CD14-positive monocyte (primary cell): Measurements from ENCODE around the gene C1orf50. TPM values are rescaled to one million over a fixed set of nuclear protein-coding genes. Genes with fewer than 3 reads are reported as not detected.

Experiments
- DNase-seq, 3 donors: peaks; one replicate each; pipeline ENCODE4 v3.0.0-alpha.2; 2011 to 2022
- H2AFZ ChIP-seq: 2 replicates; pipeline ENCODE4 v1.6.0; 2012; ENCODE audit warnings: mild to moderate bottlenecking, low read depth, low read length, inconsistent platforms; ENCODE audit not compliant: insufficient read depth, poor library complexity, severe bottlenecking
- H3K27ac ChIP-seq, 2 donors: 1 replicate in 1 of 2; 2 replicates in 1 of 2; pipeline ENCODE4 v1.5.1; 2012 to 2013; ENCODE audit warnings: low read length in 2 of 2, control low read depth in 1 of 2, inconsistent platforms in 1 of 2, low read depth in 1 of 2, mild to moderate bottlenecking in 1 of 2
- H3K27me3 ChIP-seq, 2 donors: one replicate each; pipeline versions ENCODE4 v1.6.0 to v1.6.1; 2011 to 2013; ENCODE audit warnings: low read length in 2 of 2; ENCODE audit not compliant: control insufficient read depth in 2 of 2, insufficient read depth in 2 of 2
- H3K36me3 ChIP-seq, 2 donors: replicated peaks in 1 of 2; 1 replicate in 1 of 2; 2 replicates in 1 of 2; pipeline versions ENCODE4 v1.5.1 to v1.6.1; 2012 to 2013; ENCODE audit warnings: low read length in 2 of 2, control low read depth in 1 of 2, inconsistent platforms in 1 of 2, mild to moderate bottlenecking in 1 of 2; ENCODE audit not compliant: insufficient read depth in 2 of 2, control insufficient read depth in 1 of 2
- H3K4me1 ChIP-seq, 2 donors: 1 replicate in 1 of 2; 2 replicates in 1 of 2; pipeline versions ENCODE4 v1.5.1 to v1.6.1; 2012 to 2013; ENCODE audit warnings: low read length in 2 of 2, control low read depth in 1 of 2, inconsistent platforms in 1 of 2, mild to moderate bottlenecking in 1 of 2, moderate library complexity in 1 of 2; ENCODE audit not compliant: insufficient read depth in 2 of 2, control insufficient read depth in 1 of 2
- H3K4me2 ChIP-seq: replicated peaks from 2 replicates; pipeline ENCODE3; 2012; ENCODE audit warnings: low read length, moderate library complexity, mild to moderate bottlenecking; ENCODE audit not compliant: poor library complexity, severe bottlenecking; ENCODE audit errors: extremely low read depth
- H3K4me3 ChIP-seq, 3 experiments: fragments of 200-600 bp in 1 of 3; sonication (generic) in 1 of 3; replicated peaks in 1 of 3; 1 replicate in 2 of 3; 2 replicates in 1 of 3; pipeline ENCODE4 v1.5.1; 2011 to 2013; ENCODE audit warnings: low read length in 3 of 3, mild to moderate bottlenecking in 3 of 3, control low read depth in 2 of 3, low read depth in 2 of 3, inconsistent platforms in 1 of 3, moderate library complexity in 1 of 3
- H3K79me2 ChIP-seq: 2 replicates; pipeline ENCODE4 v1.6.0; 2012; ENCODE audit warnings: mild to moderate bottlenecking, control low read depth, inconsistent platforms, low read length, moderate library complexity; ENCODE audit not compliant: insufficient read depth
- H3K9ac ChIP-seq: 2 replicates; pipeline ENCODE4 v1.6.0; 2017; ENCODE audit warnings: low read length, mild to moderate bottlenecking; ENCODE audit not compliant: insufficient read depth, poor library complexity, severe bottlenecking
- H3K9me3 ChIP-seq, 2 donors: replicated peaks in 1 of 2; 1 replicate in 1 of 2; 2 replicates in 1 of 2; pipeline versions ENCODE4 v1.5.1 to v1.6.1; 2012 to 2013; ENCODE audit warnings: low read length in 2 of 2, control low read depth in 1 of 2; ENCODE audit not compliant: control insufficient read depth in 1 of 2, insufficient read depth in 1 of 2
- H4K20me1 ChIP-seq: 2 replicates; pipeline ENCODE4 v1.6.0; 2012; ENCODE audit warnings: mild to moderate bottlenecking, low read length, control low read depth, moderate library complexity; ENCODE audit not compliant: insufficient read depth
- H3K27ac Mint-ChIP-seq, 7 donors: one replicate each; pipeline ENCODE4 v1.8.0; 2020; ENCODE audit warnings: mild to moderate bottlenecking in 7 of 7, mixed read lengths in 7 of 7, moderate library complexity in 6 of 7, inconsistent platforms in 2 of 7
- H3K27me3 Mint-ChIP-seq, 3 donors: one replicate each; pipeline ENCODE4 v1.8.0; 2021 to 2022; ENCODE audit warnings: low read depth in 3 of 3, mild to moderate bottlenecking in 3 of 3, mixed read lengths in 3 of 3, moderate library complexity in 3 of 3, inconsistent platforms in 1 of 3
- H3K36me3 Mint-ChIP-seq, 2 donors: one replicate each; pipeline ENCODE4 v1.8.0; 2020; ENCODE audit warnings: mixed read lengths in 2 of 2, inconsistent platforms in 1 of 2, mild to moderate bottlenecking in 1 of 2
- H3K4me1 Mint-ChIP-seq: one replicate; pipeline ENCODE4 v1.8.0; 2020; ENCODE audit warnings: mild to moderate bottlenecking, mixed read lengths
- H3K4me3 Mint-ChIP-seq, 2 donors: one replicate each; pipeline ENCODE4 v1.8.0; 2020; ENCODE audit warnings: mild to moderate bottlenecking in 2 of 2, mixed read lengths in 2 of 2, moderate library complexity in 1 of 2
- H3K9me3 Mint-ChIP-seq, 7 donors: one replicate each; pipeline ENCODE4 v1.8.0; 2020 to 2022; ENCODE audit warnings: mixed read lengths in 7 of 7, mild to moderate bottlenecking in 6 of 7, moderate library complexity in 6 of 7, inconsistent platforms in 2 of 7
- CTCF ChIP-seq: fragments of 200-600 bp; IDR thresholded peaks from one replicate; pipeline ENCODE4 v1.8.0; 2022; ENCODE audit warnings: antibody characterized with exemption, mild to moderate bottlenecking
- WGBS: methylation state at CpG from one replicate; pipeline ENCODE4 v1.1.5; 2013; ENCODE audit warnings: missing lambda C conversion rate; ENCODE audit not compliant: insufficient coverage; 5-methylcytosine and 5-hydroxymethylcytosine counted together
- intact Hi-C, 2 donors: fragments of 100-400 bp; cut with micrococcal nuclease; formaldehyde crosslinking; loops; one replicate each; pipeline versions ENCODE4 v1.15.0 to v1.15.1; 2023
- polyA plus RNA-seq, 3 donors: library from polyadenylated mRNA; depleted of rRNA in 1 of 3; unstranded in 2 of 3; stranded (reverse) in 1 of 3; fragments of 300-500 nt in 2 of 3; fragments of >200 nt in 1 of 3; fragmentation: Illumina TruSeq in 2 of 3; gene quantifications; 1 replicate in 2 of 3; 2 replicates in 1 of 3; pipeline ENCODE4 v1.2.3, GENCODE V29; 2012 to 2021

Gene C1orf50
- polyA plus RNA-seq, 3 donors: 3.7 to 9.2 (median 4.3) TPM

- H3K27me3 ChIP-seq: peaks cover 0 to 11% of the 10 kb centered on the region in 2 donors
- H4K20me1 ChIP-seq: no peaks in the 10 kb centered on the region
- no peak overlapping the region for H3K4me2 ChIP-seq
- intact Hi-C loops: loop anchor here in 1 of 2 donors (5.0 kb wide), 1 partner anchor 132 kb away; no protein-coding TSS in a partner anchor
- Mint-ChIP-seq H3K4me3 (no peak overlapping the region), H3K4me1 (peaks cover 6% of the 10 kb centered on the region), H3K27me3 (peaks cover 9 to 13% (median 11%) of the 10 kb centered on the region in 3 donors), H3K9me3 (peaks cover 0 to 3% (median 0%) of the 10 kb centered on the region in 7 donors), H3K36me3 (peaks cover 72 to 79% of the 10 kb centered on the region in 2 donors), H3K27ac (no peak overlapping the region)
- H3K27ac ChIP-seq: no peak overlapping the region
- H3K4me3 ChIP-seq: no peak overlapping the region
- H2AFZ ChIP-seq: no peak overlapping the region
- peaks cover 6% of the 10 kb centered on the region in 2 donors for H3K4me1 ChIP-seq
- H3K79me2 ChIP-seq: no peaks in the 10 kb centered on the region
- DNase-seq: no peak
- no CpG with 5 or more reads among the region's 1 CpG for WGBS
- no peaks in the 10 kb centered on the region for H3K9me3 ChIP-seq
- H3K36me3 ChIP-seq: peaks cover 42 to 71% of the 10 kb centered on the region in 2 donors
- H3K9ac ChIP-seq: no peak overlapping the region
- no peak for TF ChIP-seq CTCF
These were observed 13.1 kb downstream of the C1orf50 start for GRCh38 chr1:42780176-42780575.

- peaks cover 18 to 42% of the 10 kb centered on the region in 2 donors for H3K36me3 ChIP-seq
- no peak overlapping the region for H3K27ac ChIP-seq
- peaks cover 21 to 28% (median 25%) of the 10 kb centered on the region in 3 donors for H3K27me3 Mint-ChIP-seq
- no peak overlapping the region for H2AFZ ChIP-seq
- no peaks in the 10 kb centered on the region for H3K79me2 ChIP-seq
- H3K27ac Mint-ChIP-seq: no peak overlapping the region
- H3K9me3 Mint-ChIP-seq: peaks cover 0 to 7% (median 1%) of the 10 kb centered on the region in 7 donors
- no peak overlapping the region for H3K4me2 ChIP-seq
- H4K20me1 ChIP-seq: no peaks in the 10 kb centered on the region
- H3K9me3 ChIP-seq: no peaks in the 10 kb centered on the region
- peaks cover 4 to 24% of the 10 kb centered on the region in 2 donors for H3K27me3 ChIP-seq
- no CpG with 5 or more reads among the region's 2 CpGs for WGBS
- no peak overlapping the region for H3K9ac ChIP-seq
- no peak overlapping the region for H3K4me3 ChIP-seq
- intact Hi-C loops: loop anchor here in 1 of 2 donors (5.0 kb wide), 1 partner anchor 129 kb away; no protein-coding TSS in a partner anchor
- no peak for TF ChIP-seq CTCF
- DNase-seq: no peak
- peaks cover 13% of the 10 kb centered on the region for H3K4me1 Mint-ChIP-seq
- H3K36me3 Mint-ChIP-seq: peaks cover 53 to 54% of the 10 kb centered on the region in 2 donors
- no peak overlapping the region for H3K4me3 Mint-ChIP-seq
- peaks cover 7 to 11% of the 10 kb centered on the region in 2 donors for H3K4me1 ChIP-seq
These were observed 16.0 kb downstream of the C1orf50 start for GRCh38 chr1:42783092-42783491.
